ENCODE results near the gene CSNK2A3. TPM values are rescaled to one million over a fixed set of nuclear protein-coding genes. Genes with fewer than 3 reads are reported as not detected.
A peak's percentile ranks its signal among the peaks of the same experiment; 100 is the strongest.

Gene CSNK2A3
- total RNA-seq, 4 donors from 2014 or later, result 1.0 to 3.0 (median 2.0) TPM

DNA sequence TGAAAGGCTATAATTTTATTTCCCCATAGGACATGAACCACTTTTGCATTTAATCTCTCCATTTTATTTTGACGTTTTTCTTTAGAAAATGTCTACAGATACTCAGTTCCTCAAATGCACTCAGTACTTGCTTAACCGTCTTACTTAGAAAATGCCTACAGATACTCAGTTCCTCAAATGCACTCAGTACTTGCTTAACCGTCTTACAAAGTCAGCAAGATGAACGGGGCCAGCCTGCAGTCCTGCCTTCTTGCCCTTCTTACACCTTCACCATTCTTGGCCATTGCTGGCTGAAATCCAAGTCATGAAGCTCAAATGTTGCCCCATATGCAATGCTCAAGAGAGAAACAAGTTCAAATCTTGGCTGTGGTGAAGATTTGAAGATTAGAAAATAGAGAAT, 34.1 kb downstream of the CSNK2A3 start:
- Histone ChIP-seq H3K27ac (no peak overlapping the region), H3K4me1 (no peaks in the 10 kb centered on the region), H3K36me3 (no peaks in the 10 kb centered on the region), H3K4me3 (no peak overlapping the region), H3K27me3 (no peaks in the 10 kb centered on the region), H3K9me3 (no peaks in the 10 kb centered on the region)
- no peak for DNase-seq
- TF ChIP-seq, protein P1, sequence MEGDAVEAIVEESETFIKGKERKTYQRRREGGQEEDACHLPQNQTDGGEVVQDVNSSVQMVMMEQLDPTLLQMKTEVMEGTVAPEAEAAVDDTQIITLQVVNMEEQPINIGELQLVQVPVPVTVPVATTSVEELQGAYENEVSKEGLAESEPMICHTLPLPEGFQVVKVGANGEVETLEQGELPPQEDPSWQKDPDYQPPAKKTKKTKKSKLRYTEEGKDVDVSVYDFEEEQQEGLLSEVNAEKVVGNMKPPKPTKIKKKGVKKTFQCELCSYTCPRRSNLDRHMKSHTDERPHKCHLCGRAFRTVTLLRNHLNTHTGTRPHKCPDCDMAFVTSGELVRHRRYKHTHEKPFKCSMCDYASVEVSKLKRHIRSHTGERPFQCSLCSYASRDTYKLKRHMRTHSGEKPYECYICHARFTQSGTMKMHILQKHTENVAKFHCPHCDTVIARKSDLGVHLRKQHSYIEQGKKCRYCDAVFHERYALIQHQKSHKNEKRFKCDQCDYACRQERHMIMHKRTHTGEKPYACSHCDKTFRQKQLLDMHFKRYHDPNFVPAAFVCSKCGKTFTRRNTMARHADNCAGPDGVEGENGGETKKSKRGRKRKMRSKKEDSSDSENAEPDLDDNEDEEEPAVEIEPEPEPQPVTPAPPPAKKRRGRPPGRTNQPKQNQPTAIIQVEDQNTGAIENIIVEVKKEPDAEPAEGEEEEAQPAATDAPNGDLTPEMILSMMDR (IDR thresholded peaks at IDR 0.05), result no peak
- no peak for TF ChIP-seq POLR2A (IDR thresholded peaks at IDR 0.05)
- intact Hi-C loops (cut with DNase I; ENCODE audit: low total_unique reads), result no loop called here

DNA sequence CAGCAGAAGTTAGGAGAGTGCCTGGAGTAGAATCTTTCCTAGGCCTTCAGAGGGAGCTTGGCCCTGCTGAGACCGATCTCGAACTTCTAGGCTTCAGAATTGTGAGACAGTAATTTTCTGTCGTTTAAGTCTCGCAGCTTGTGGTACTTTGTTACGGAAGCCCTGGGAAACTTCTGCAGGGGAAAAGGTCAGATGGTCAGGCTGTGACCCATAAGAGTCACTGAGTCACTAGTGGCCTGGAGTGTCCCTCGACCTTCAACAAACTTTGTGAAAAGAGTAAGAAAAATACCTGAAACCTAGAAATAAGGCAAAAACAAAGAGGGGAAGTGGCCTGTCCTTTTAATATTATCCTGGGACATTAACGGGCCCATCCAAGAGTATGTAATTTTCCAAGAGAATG, 34.6 kb downstream of the CSNK2A3 start:
- no peak overlapping the region for H3K4me3 ChIP-seq
- TF ChIP-seq POLR2A (IDR thresholded peaks at IDR 0.05), result no peak
- TF ChIP-seq, protein P1 (IDR thresholded peaks at IDR 0.05), result no peak
- H3K4me1 ChIP-seq, result no peaks in the 10 kb centered on the region
- no peak overlapping the region for H3K27ac ChIP-seq
- H3K36me3 ChIP-seq, result no peaks in the 10 kb centered on the region
- DNase-seq, result no peak
- no peaks in the 10 kb centered on the region for H3K9me3 ChIP-seq
- H3K27me3 ChIP-seq, result no peaks in the 10 kb centered on the region
- intact Hi-C loops (cut with DNase I; ENCODE audit: low total_unique reads), result no loop called here

DNA sequence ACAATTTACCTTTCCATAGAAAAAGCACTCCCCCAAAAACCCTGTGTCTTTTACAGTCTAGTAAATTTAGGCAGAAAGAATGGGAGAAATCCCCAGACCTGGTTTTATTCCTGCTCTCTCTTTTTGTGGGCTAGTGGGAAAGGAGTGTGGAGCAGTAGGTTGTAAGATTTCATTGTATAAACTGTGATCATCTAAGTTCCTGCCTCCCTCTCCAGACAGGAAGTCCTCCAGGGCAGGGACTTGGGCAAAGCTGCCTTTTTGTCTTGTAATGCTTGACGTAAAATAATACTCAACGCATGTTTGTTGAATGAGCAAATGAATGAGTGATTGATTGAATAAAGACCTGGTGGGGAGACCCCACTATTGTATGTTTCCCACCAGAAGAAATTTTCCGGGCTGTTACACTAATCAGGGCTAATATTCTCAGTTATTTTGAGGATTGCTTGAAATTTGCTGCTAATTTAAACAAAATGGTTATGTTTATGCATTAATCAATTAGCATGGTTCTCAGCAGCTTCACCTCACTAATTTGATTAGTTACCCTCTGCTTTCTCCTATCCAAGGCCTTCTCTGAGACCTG, 36.3 kb downstream of the CSNK2A3 start:
- no peak for DNase-seq
- no peak for TF ChIP-seq POLR2A (IDR thresholded peaks at IDR 0.05)
- TF ChIP-seq, protein P1 (IDR thresholded peaks at IDR 0.05), result no peak
- no peaks in the 10 kb centered on the region for H3K36me3 ChIP-seq
- no peaks in the 10 kb centered on the region for H3K9me3 ChIP-seq
- H3K27ac ChIP-seq, result no peak overlapping the region
- no peak overlapping the region for H3K4me3 ChIP-seq
- no peaks in the 10 kb centered on the region for H3K27me3 ChIP-seq
- intact Hi-C loops (cut with DNase I; ENCODE audit: low total_unique reads), result no loop called here
- no peaks in the 10 kb centered on the region for H3K4me1 ChIP-seq

- H3K36me3 ChIP-seq, result no peaks in the 10 kb centered on the region
- peak overlapping the region; percentile 9 for H3K27ac ChIP-seq
- H3K27me3 ChIP-seq, result no peaks in the 10 kb centered on the region
- no peaks in the 10 kb centered on the region for H3K9me3 ChIP-seq
- no peaks in the 10 kb centered on the region for H3K4me1 ChIP-seq
- no peak for TF ChIP-seq POLR2A (IDR thresholded peaks at IDR 0.05)
- TF ChIP-seq, protein P1 (IDR thresholded peaks at IDR 0.05), result no peak
- intact Hi-C loops (cut with DNase I; ENCODE audit: low total_unique reads), result no loop called here
- H3K4me3 ChIP-seq, result no peak overlapping the region
- DNase-seq, result no peak
Measured at GRCh38 chr11:11313902-11314692, 39.0 kb downstream of the CSNK2A3 start.

DNA sequence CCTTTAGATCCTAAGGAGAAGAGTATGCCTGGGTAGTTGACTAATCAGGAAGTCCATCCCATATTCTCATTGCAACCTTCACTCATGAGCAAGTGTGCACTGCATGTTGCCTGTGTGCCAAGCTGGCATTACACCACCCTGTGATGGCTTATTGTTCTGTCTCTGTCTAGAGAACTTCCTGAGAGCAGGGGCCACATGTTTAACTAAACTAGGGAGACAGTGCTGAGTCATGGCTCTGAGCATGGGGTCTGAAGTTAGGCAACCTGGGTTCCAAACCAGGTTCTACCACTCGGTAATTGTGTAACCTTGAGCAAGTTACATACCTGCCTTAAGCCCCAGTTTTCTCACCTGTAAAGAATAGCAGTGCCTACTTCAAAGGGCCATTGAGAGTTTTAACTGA, 39.6 kb downstream of the CSNK2A3 start:
- H3K36me3 ChIP-seq, result no peaks in the 10 kb centered on the region
- intact Hi-C loops (cut with DNase I; ENCODE audit: low total_unique reads), result no loop called here
- DNase-seq, result no peak
- no peak for TF ChIP-seq POLR2A (IDR thresholded peaks at IDR 0.05)
- TF ChIP-seq, protein P1 (IDR thresholded peaks at IDR 0.05), result no peak
- no peaks in the 10 kb centered on the region for H3K4me1 ChIP-seq
- H3K27ac ChIP-seq, result peak overlapping the region in 1 of 2 donors; percentile 9
- no peaks in the 10 kb centered on the region for H3K27me3 ChIP-seq
- no peak overlapping the region for H3K4me3 ChIP-seq
- no peaks in the 10 kb centered on the region for H3K9me3 ChIP-seq

Data from uterus (tissue), 4 donors.